PC-3 (cell line): Measurements from ENCODE around the gene CXCL10. TPM values are rescaled to one million over a fixed set of nuclear protein-coding genes. Genes with fewer than 3 reads are reported as not detected.

Experiments used
- ATAC-seq: fragments of 200-7000 bp; cut with Tn5 transposase; 2 replicates; pipeline ENCODE4 v1.9.1; 2020; ENCODE audit warnings: mild to moderate bottlenecking, moderate library complexity
- BruUV-seq: library from RNA; stranded (reverse); fragments of 400-500 nt; replicated peaks from 2 replicates; lab custom pipeline; 2021; lab: Mats Ljungman, UMichigan
- CTCF ChIA-PET: fragments of 300-600 bp; sonication (Branson Sonifier 250); formaldehyde crosslinking; loops from one replicate; lab custom pipeline; 2022; ENCODE audit warnings: antibody characterized with exemption; lab: Charles Lee
- POLR2A ChIA-PET: fragments of 300-600 bp; sonication (Branson Sonifier 250); formaldehyde crosslinking; loops from one replicate; lab custom pipeline; 2022; ENCODE audit warnings: antibody characterized with exemption; ENCODE audit not compliant: unreplicated experiment; lab: Charles Lee
- DNase-seq: peaks from one replicate; pipeline ENCODE4 v3.0.0-alpha.2; 2015
- H2AFZ ChIP-seq: fragments of 300-600 bp; sonication (generic); 2 replicates; pipeline ENCODE4 v1.6.0; 2016; ENCODE audit warnings: antibody characterized with exemption, low read length
- H3F3A ChIP-seq: fragments of 300-600 bp; sonication (generic); one replicate; pipeline ENCODE4 v1.6.0; 2017; ENCODE audit warnings: antibody characterized with exemption, low read length, control low read depth, mild to moderate bottlenecking; ENCODE audit not compliant: unreplicated experiment
- H3K27ac ChIP-seq: fragments of 300-600 bp; sonication (generic); 2 replicates; pipeline ENCODE4 v1.5.1; 2016; ENCODE audit warnings: mild to moderate bottlenecking, low read length
- H3K27me3 ChIP-seq: fragments of 300-600 bp; sonication (generic); 2 replicates; pipeline ENCODE4 v1.6.1; 2016; ENCODE audit warnings: low read length, mixed read lengths
- H3K36me3 ChIP-seq: fragments of 300-600 bp; sonication (generic); 2 replicates; pipeline ENCODE4 v1.6.1; 2016; ENCODE audit warnings: low read depth, mixed run types, low read length, mixed read lengths
- H3K4me1 ChIP-seq: fragments of 300-600 bp; sonication (generic); 2 replicates; pipeline ENCODE4 v1.5.1; 2016; ENCODE audit warnings: low read length; ENCODE audit not compliant: insufficient read depth
- H3K4me2 ChIP-seq: fragments of 300-600 bp; sonication (generic); 2 replicates; pipeline ENCODE4 v1.6.0; 2016; ENCODE audit warnings: low read length
- H3K4me3 ChIP-seq: fragments of 300-600 bp; sonication (generic); 2 replicates; pipeline ENCODE4 v1.5.1; 2016; ENCODE audit warnings: mild to moderate bottlenecking, low read length, mixed read lengths
- H3K79me2 ChIP-seq: fragments of 300-600 bp; sonication (generic); 2 replicates; pipeline ENCODE4 v1.6.1; 2017; ENCODE audit warnings: low read length, mixed read lengths
- H3K9ac ChIP-seq: fragments of 300-600 bp; sonication (generic); 2 replicates; pipeline ENCODE4 v1.6.0; 2016; ENCODE audit warnings: mild to moderate bottlenecking, low read length
- H3K9me2 ChIP-seq: fragments of 300-600 bp; sonication (generic); replicated peaks from 2 replicates; pipeline ENCODE4 v1.6.1; 2016; ENCODE audit warnings: mixed run types, low read length, mixed read lengths
- H3K9me3 ChIP-seq: fragments of 300-600 bp; sonication (generic); 2 replicates; pipeline ENCODE4 v1.6.1; 2016; ENCODE audit warnings: low read length, mixed read lengths
- H4K20me1 ChIP-seq: fragments of 300-600 bp; sonication (generic); 2 replicates; pipeline ENCODE4 v1.6.1; 2016; ENCODE audit warnings: low read length, mixed read lengths
- EZH2 ChIP-seq: fragments of 300-600 bp; sonication (generic); IDR thresholded peaks from one replicate; pipeline ENCODE4 v1.6.1; 2017; ENCODE audit warnings: antibody characterized with exemption, mild to moderate bottlenecking, low read length; ENCODE audit not compliant: unreplicated experiment
- EZH2phosphoT487 ChIP-seq: fragments of 300-600 bp; sonication (generic); IDR thresholded peaks from 2 replicates; pipeline ENCODE4 v1.6.1; 2018; ENCODE audit warnings: mild to moderate bottlenecking, antibody characterized with exemption, low read length, borderline replicate concordance
- intact Hi-C: fragments of 100-400 bp; cut with micrococcal nuclease; formaldehyde crosslinking; loops from 2 replicates; pipeline ENCODE4 v1.9.0; 2023
- total RNA-seq: library from RNA; depleted of rRNA; stranded (reverse); fragments of >200 nt; gene quantifications from 2 replicates; pipeline ENCODE4 v1.2.3, GENCODE V29; 2014
- TF ChIP-seq, protein P1 (sequence below): fragments of 300-600 bp; sonication (generic); conservative IDR thresholded peaks from 2 replicates; pipeline ENCODE4 v1.5.1; 2017; ENCODE audit warnings: antibody characterized with exemption, low read depth, mild to moderate bottlenecking, low read length

The CXCL10 gene
- total RNA-seq, 1 experiment from 2014 or later, result not detected

DNA sequence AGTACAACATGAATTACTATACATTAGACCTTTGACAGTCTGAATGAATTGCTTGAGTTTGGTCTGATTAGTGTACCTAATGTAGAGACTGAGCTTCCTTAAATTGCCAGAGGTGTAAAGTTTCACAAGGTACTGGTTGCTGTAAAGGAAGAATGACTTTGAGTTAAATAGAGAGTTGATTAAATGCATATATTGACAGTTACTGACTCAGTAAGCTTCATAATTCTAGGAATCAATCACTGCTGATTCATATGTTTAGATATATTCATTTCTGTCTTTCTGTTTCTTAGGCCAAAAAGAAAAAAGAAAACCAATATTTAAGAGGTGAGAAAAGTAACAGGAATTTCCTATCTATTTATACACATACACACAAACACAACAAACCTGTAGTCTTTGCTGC lies 35.0 kb upstream of the CXCL10 start:
- Histone ChIP-seq H4K20me1 (no peaks in the 10 kb centered on the region), H3F3A (no peaks in the 10 kb centered on the region), H3K4me2 (no peak overlapping the region), H3K36me3 (no peaks in the 10 kb centered on the region), H3K4me1 (peaks cover 13% of the 10 kb centered on the region), H3K27ac (no peak overlapping the region), H3K9me2 (no peaks in the 10 kb centered on the region), H3K4me3 (no peak overlapping the region), H3K79me2 (no peaks in the 10 kb centered on the region), H3K27me3 (0 out of 2 replicates have a peak, but pooled peaks cover 4% of the 10 kb centered on the region), H3K9me3 (no peaks in the 10 kb centered on the region), H3K9ac (no peak overlapping the region), H2AFZ (no peak overlapping the region)
- ATAC-seq (no peak), DNase-seq (no peak)
- no TSS peak for BruUV-seq
- ChIA-PET POLR2A (no interaction called here), CTCF (interaction anchor here (0.5 kb wide), 1 partner anchor 43 kb away, joined by 3 read pairs; no protein-coding TSS in a partner anchor)
- intact Hi-C loops, result no loop called here
- TF ChIP-seq, protein P1, sequence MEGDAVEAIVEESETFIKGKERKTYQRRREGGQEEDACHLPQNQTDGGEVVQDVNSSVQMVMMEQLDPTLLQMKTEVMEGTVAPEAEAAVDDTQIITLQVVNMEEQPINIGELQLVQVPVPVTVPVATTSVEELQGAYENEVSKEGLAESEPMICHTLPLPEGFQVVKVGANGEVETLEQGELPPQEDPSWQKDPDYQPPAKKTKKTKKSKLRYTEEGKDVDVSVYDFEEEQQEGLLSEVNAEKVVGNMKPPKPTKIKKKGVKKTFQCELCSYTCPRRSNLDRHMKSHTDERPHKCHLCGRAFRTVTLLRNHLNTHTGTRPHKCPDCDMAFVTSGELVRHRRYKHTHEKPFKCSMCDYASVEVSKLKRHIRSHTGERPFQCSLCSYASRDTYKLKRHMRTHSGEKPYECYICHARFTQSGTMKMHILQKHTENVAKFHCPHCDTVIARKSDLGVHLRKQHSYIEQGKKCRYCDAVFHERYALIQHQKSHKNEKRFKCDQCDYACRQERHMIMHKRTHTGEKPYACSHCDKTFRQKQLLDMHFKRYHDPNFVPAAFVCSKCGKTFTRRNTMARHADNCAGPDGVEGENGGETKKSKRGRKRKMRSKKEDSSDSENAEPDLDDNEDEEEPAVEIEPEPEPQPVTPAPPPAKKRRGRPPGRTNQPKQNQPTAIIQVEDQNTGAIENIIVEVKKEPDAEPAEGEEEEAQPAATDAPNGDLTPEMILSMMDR, result no peak
- TF ChIP-seq EZH2 (no peak), EZH2phosphoT487 (no peak)

DNA sequence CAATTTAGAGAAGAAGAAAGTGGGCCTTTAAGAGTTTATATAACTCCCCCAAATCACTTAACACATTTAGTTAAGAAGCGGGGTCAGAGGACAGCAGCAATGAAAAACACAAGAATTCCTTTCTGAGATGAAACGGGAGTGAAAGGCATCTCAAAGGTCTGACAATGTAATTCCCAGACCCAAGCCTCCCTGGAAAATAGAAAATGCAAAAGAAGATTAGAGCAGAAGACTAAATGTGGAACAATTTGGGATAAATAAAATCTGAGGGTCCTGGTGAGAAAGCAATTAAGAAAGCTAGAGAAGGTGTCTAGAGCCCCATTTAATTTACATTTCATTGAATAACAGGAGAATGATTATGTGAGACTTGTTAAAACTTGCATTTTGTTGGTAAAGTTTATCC lies 32.1 kb upstream of the CXCL10 start:
- Histone ChIP-seq H3K36me3 (no peaks in the 10 kb centered on the region), H3K4me3 (no peak overlapping the region), H3K9me2 (no peaks in the 10 kb centered on the region), H3K4me1 (peaks cover 13% of the 10 kb centered on the region), H3K27me3 (0 out of 2 replicates have a peak, but pooled peaks cover 4% of the 10 kb centered on the region), H2AFZ (no peak overlapping the region), H3K9ac (no peak overlapping the region), H3K79me2 (no peaks in the 10 kb centered on the region), H4K20me1 (no peaks in the 10 kb centered on the region), H3F3A (no peaks in the 10 kb centered on the region), H3K27ac (no peak overlapping the region), H3K4me2 (no peak overlapping the region), H3K9me3 (no peaks in the 10 kb centered on the region)
- no TSS peak for BruUV-seq
- no peak for TF ChIP-seq EZH2phosphoT487
- no peak for TF ChIP-seq EZH2
- TF ChIP-seq, protein P1, result no peak
- ATAC-seq (no peak), DNase-seq (no peak)
- ChIA-PET CTCF (no interaction called here), POLR2A (no interaction called here)
- intact Hi-C loops, result no loop called here

DNA sequence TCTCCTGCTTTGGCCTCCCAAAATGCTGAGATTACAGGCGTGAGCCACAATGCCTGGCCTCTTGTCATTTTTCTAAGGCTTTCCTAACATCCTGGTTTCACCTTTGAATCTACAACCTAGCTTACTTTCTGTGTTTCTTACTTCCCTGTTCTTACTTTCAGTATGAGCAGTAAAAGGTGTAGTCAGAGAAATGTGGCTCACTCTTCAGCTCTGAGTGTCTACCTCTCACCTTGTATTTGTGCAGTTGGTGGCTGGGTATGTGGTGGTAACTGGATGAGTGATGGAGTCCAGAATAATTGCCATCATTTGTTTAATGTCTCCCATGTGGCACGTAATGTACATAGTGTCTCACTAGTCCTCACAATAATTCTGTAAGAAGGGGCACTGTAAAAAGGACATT lies 31.7 kb upstream of the CXCL10 start:
- Histone ChIP-seq H3K27ac (no peak overlapping the region), H3K4me2 (no peak overlapping the region), H3K9me2 (no peaks in the 10 kb centered on the region), H3K4me1 (peaks cover 12% of the 10 kb centered on the region), H2AFZ (no peak overlapping the region), H3K4me3 (no peak overlapping the region), H3F3A (no peaks in the 10 kb centered on the region), H4K20me1 (no peaks in the 10 kb centered on the region), H3K79me2 (no peaks in the 10 kb centered on the region), H3K9ac (no peak overlapping the region), H3K9me3 (no peaks in the 10 kb centered on the region), H3K27me3 (0 out of 2 replicates have a peak, but pooled peaks cover 4% of the 10 kb centered on the region), H3K36me3 (no peaks in the 10 kb centered on the region)
- ATAC-seq, result no peak
- intact Hi-C loops, result no loop called here
- CTCF ChIA-PET, result no interaction called here
- no TSS peak for BruUV-seq
- DNase-seq, result no peak
- TF ChIP-seq EZH2phosphoT487 (no peak), EZH2 (no peak)
- TF ChIP-seq, protein P1, result no peak
- POLR2A ChIA-PET, result interaction anchor here (0.6 kb wide), 1 partner anchor 203 kb away, joined by 3 read pairs; no protein-coding TSS in a partner anchor
